Natural killer cell (primary cell): ENCODE measurements around the gene TRANK1. TPM values are rescaled to one million over a fixed set of nuclear protein-coding genes. Genes with fewer than 3 reads are reported as not detected.

ENCODE experiments used
- ATAC-seq, 3 donors: fragments of 150-1000 bp in 2 of 3; fragments of 200-7000 bp in 1 of 3; cut with Tn5 transposase; 1 replicate in 1 of 3; 2 replicates in 2 of 3; pipeline ENCODE4 v1.10.0; 2021; ENCODE audit warnings: mild to moderate bottlenecking in 2 of 3, moderate library complexity in 2 of 3
- DNase-seq, 2 donors: peaks; one replicate each; pipeline versions ENCODE4 v3.0.0 to v3.0.0-alpha.2; 2013 to 2021; ENCODE audit warnings: mixed read lengths in 1 of 2
- H3K27ac ChIP-seq: one replicate; pipeline ENCODE4 v1.5.1; 2013; ENCODE audit warnings: mild to moderate bottlenecking, low read length
- H3K27me3 ChIP-seq: one replicate; pipeline ENCODE4 v1.6.1; 2013; ENCODE audit warnings: low read length; ENCODE audit not compliant: control insufficient read depth, insufficient read depth
- H3K36me3 ChIP-seq: one replicate; pipeline ENCODE4 v1.6.1; 2013; ENCODE audit warnings: low read length; ENCODE audit not compliant: control insufficient read depth, insufficient read depth
- H3K4me1 ChIP-seq: one replicate; pipeline ENCODE4 v1.6.1; 2013; ENCODE audit warnings: low read length; ENCODE audit not compliant: control insufficient read depth, insufficient read depth
- H3K4me3 ChIP-seq: one replicate; pipeline ENCODE4 v1.5.1; 2013; ENCODE audit warnings: low read length
- H3K9me3 ChIP-seq: one replicate; pipeline ENCODE4 v1.6.1; 2013; ENCODE audit warnings: low read length; ENCODE audit not compliant: control insufficient read depth, insufficient read depth
- H3K27ac Mint-ChIP-seq, 2 donors: one replicate each; pipeline ENCODE4 v1.8.0; 2022; ENCODE audit warnings: mild to moderate bottlenecking in 2 of 2, mixed read lengths in 2 of 2, moderate library complexity in 1 of 2
- H3K27me3 Mint-ChIP-seq, 2 donors: one replicate each; pipeline ENCODE4 v1.8.0; 2022; ENCODE audit warnings: low read depth in 2 of 2, mixed read lengths in 2 of 2
- H3K36me3 Mint-ChIP-seq: one replicate; pipeline ENCODE4 v1.8.0; 2022; ENCODE audit warnings: mixed read lengths
- H3K4me1 Mint-ChIP-seq, 2 donors: one replicate each; pipeline ENCODE4 v1.8.0; 2022; ENCODE audit warnings: mixed read lengths in 2 of 2
- H3K4me3 Mint-ChIP-seq: one replicate; pipeline ENCODE4 v1.8.0; 2022; ENCODE audit warnings: mild to moderate bottlenecking, moderate library complexity, mixed read lengths
- H3K9me3 Mint-ChIP-seq, 2 donors: one replicate each; pipeline ENCODE4 v1.8.0; 2022; ENCODE audit warnings: mixed read lengths in 2 of 2
- WGBS: methylation state at CpG from one replicate; pipeline ENCODE4 v1.1.7; 2013; ENCODE audit warnings: missing lambda C conversion rate; ENCODE audit not compliant: insufficient coverage; 5-methylcytosine and 5-hydroxymethylcytosine counted together
- intact Hi-C: fragments of 100-400 bp; cut with micrococcal nuclease; formaldehyde crosslinking; loops from one replicate; pipeline ENCODE4 v1.14.2; 2022
- total RNA-seq, 4 donors: library from RNA; stranded (reverse); fragments of 120-200 nt in 1 of 4; gene quantifications; one replicate each; pipeline versions ENCODE4 v1.2.3 to v1.2.4, GENCODE V29; 2013 to 2022
- TF ChIP-seq, protein P1 (sequence below): fragments of 200-600 bp; IDR thresholded peaks from one replicate; pipeline ENCODE4 v1.8.0; 2022; ENCODE audit warnings: antibody characterized with exemption

The TRANK1 gene
- total RNA-seq, 3 donors from 2014 or later (not counting 1 experiment from before 2014, with no cell fraction given) = 105 to 158 (median 139) TPM

DNA sequence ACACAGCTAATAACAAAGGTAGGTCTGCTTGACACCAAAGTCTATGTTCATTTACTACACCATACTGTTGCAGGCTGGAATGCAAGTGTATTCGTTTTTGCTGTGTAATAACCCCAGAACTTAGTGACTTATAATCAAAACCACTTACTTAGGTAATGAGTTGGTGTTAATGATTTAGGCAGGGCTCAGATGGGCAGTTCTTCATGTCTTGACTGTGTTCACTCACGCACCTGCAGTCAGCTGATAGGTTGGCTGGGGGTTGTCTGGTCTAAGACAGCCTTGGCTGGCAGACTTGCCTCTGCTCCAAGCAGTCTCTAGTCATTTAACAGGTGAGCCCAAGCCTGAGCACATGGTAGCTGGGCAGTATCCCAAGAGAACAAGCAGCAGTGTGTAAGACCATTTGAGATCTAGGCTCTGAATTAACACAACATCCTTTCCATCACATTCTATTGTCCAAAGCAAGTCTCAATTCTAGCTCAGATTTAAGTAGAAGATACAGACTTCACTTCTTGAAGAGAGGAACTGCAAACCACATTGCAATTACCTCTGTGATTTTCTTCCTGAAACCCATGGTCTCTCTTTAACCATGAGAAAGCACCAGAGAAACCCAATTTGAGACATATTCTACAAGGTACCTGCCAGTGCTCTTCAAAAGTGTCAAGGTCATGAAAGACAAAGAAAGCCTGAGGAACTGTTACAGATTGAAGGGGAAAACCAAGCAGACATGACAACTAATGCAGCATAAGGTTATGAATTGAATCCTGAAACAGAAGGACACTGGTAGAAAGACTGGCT is 167.2 kb downstream of the TRANK1 start:
- Histone ChIP-seq H3K4me3 (no peak overlapping the region), H3K27me3 (no peaks in the 10 kb centered on the region), H3K9me3 (no peaks in the 10 kb centered on the region), H3K27ac (no peak overlapping the region), H3K36me3 (no peaks in the 10 kb centered on the region), H3K4me1 (no peaks in the 10 kb centered on the region)
- Mint-ChIP-seq H3K27me3 (peaks cover 8 to 56% of the 10 kb centered on the region in 2 donors), H3K9me3 (no peaks in the 10 kb centered on the region), H3K27ac (no peak overlapping the region), H3K4me3 (no peak overlapping the region), H3K4me1 (no peaks in the 10 kb centered on the region), H3K36me3 (no peaks in the 10 kb centered on the region)
- ATAC-seq (no peak), DNase-seq (no peak)
- 59% methylated on average over 1 of the region's 2 CpGs for WGBS
- intact Hi-C loops = no loop called here
- TF ChIP-seq, protein P1, sequence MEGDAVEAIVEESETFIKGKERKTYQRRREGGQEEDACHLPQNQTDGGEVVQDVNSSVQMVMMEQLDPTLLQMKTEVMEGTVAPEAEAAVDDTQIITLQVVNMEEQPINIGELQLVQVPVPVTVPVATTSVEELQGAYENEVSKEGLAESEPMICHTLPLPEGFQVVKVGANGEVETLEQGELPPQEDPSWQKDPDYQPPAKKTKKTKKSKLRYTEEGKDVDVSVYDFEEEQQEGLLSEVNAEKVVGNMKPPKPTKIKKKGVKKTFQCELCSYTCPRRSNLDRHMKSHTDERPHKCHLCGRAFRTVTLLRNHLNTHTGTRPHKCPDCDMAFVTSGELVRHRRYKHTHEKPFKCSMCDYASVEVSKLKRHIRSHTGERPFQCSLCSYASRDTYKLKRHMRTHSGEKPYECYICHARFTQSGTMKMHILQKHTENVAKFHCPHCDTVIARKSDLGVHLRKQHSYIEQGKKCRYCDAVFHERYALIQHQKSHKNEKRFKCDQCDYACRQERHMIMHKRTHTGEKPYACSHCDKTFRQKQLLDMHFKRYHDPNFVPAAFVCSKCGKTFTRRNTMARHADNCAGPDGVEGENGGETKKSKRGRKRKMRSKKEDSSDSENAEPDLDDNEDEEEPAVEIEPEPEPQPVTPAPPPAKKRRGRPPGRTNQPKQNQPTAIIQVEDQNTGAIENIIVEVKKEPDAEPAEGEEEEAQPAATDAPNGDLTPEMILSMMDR = no peak

Other genes starting within 250 kb of the TRANK1 start
- gene DCLK3, start 180.5 kb downstream of the TRANK1 start, total RNA-seq = not detected
- 10 to 100 TPM; 25.6 to 33.7 (median 32.5) TPM for gene EPM2AIP1, start 48.1 kb upstream of the TRANK1 start, total RNA-seq
- 10 to 100 TPM; 26.9 to 42.6 (median 27.3) TPM for gene MLH1, start 48.5 kb upstream of the TRANK1 start, total RNA-seq
- 10 to 100 TPM; 49.0 to 86.1 (median 66.0) TPM for gene LRRFIP2, start 229.5 kb upstream of the TRANK1 start, total RNA-seq